H4 (cell line): Measurements from ENCODE around the gene TMEM184B. TPM values are rescaled to one million over a fixed set of nuclear protein-coding genes. Genes with fewer than 3 reads are reported as not detected.
"Not testable (repeated sequence)": the region's sequence is repeated elsewhere in the genome, so short reads cannot be mapped to it uniquely, and the experiment has no call there.

ENCODE experiments used
- DNase-seq: peaks from one replicate; pipeline ENCODE4 v3.0.0-alpha.2; 2015; ENCODE audit warnings: low spot score
- total RNA-seq: library from RNA; depleted of rRNA; stranded (reverse); fragments of >200 nt; shearing (Covaris generic); gene quantifications from 2 replicates; pipeline ENCODE4 v1.2.3, GENCODE V29; 2014; rRNA removed

TMEM184B gene
- total RNA-seq, 1 experiment from 2014 or later = 62.1 TPM

- peak; percentile 98 for DNase-seq
Measured at GRCh38 chr22:38181453-38182200, 91.2 kb downstream of the TMEM184B start, which contains the start of gene PLA2G6. Gene PLA2G6 (minus strand): TSS chr22:38181830. CDS start chr22:38169426, 12,404 bp downstream.

- no peak for DNase-seq
Measured at GRCh38 chr22:38180841-38181452, 91.9 kb downstream of the TMEM184B start.

GRCh38 chr22:38178605-38178937 is 94.2 kb downstream of the TMEM184B start:
- not testable (repeated sequence) for DNase-seq

- DNase-seq = peak; percentile 98
Measured at GRCh38 chr22:38177926-38178604, 94.7 kb downstream of the TMEM184B start.

- DNase-seq = not testable (repeated sequence)
Measured at GRCh38 chr22:38177571-38177925, 95.3 kb downstream of the TMEM184B start.

- no peak for DNase-seq
Measured at GRCh38 chr22:38177044-38177443, 95.8 kb downstream of the TMEM184B start.

- DNase-seq = peak; percentile 96
Measured at GRCh38 chr22:38176170-38176741, 96.6 kb downstream of the TMEM184B start.

GRCh38 chr22:38175206-38176118 is 97.3 kb downstream of the TMEM184B start:
- DNase-seq = no peak

GRCh38 chr22:38174626-38175025 is 98.2 kb downstream of the TMEM184B start:
- DNase-seq = no peak

GRCh38 chr22:38173641-38173906 is 99.2 kb downstream of the TMEM184B start:
- no peak for DNase-seq

- DNase-seq = peak; percentile 82
Measured at GRCh38 chr22:38172832-38173640, 99.8 kb downstream of the TMEM184B start.

- DNase-seq = no peak
Measured at GRCh38 chr22:38171927-38172831, 100.6 kb downstream of the TMEM184B start.

GRCh38 chr22:38170469-38170868 is 102.3 kb downstream of the TMEM184B start:
- DNase-seq = no peak

Other genes starting within 250 kb of the TMEM184B start
- gene PICK1, start 215.6 kb downstream of the TMEM184B start, total RNA-seq = 15.8 and 21.7 TPM in 2 replicates
- not detected in 2 replicates for gene SLC16A8, start 188.8 kb downstream of the TMEM184B start, total RNA-seq
- not detected in 2 replicates for gene BAIAP2L2, start 162.3 kb downstream of the TMEM184B start, total RNA-seq
- 2.5 and 12.2 TPM in 2 replicates for gene PLA2G6, start 91.2 kb downstream of the TMEM184B start, total RNA-seq
- gene MAFF, start 71.0 kb downstream of the TMEM184B start, total RNA-seq = 3.9 and 7.4 TPM in 2 replicates
- 87.4 and 95.4 TPM in 2 replicates for gene CSNK1E, start 44.4 kb upstream of the TMEM184B start, total RNA-seq
- 0.60 and 1.1 TPM in 2 replicates for gene KCNJ4, start 182.2 kb upstream of the TMEM184B start, total RNA-seq
- gene KDELR3, start 195.1 kb upstream of the TMEM184B start, total RNA-seq = 52.2 and 72.8 TPM in 2 replicates
- gene DDX17, start 233.3 kb upstream of the TMEM184B start, total RNA-seq = 128 and 155 TPM in 2 replicates